ENCODE data around the gene RAB5IF. TPM values are rescaled to one million over a fixed set of nuclear protein-coding genes. Genes with fewer than 3 reads are reported as not detected.

RAB5IF gene
- total and polyA plus RNA-seq, 2 donors (not counting 1 experiment from before 2014, with no cell fraction given), result 41.4 to 69.4 TPM

DNA sequence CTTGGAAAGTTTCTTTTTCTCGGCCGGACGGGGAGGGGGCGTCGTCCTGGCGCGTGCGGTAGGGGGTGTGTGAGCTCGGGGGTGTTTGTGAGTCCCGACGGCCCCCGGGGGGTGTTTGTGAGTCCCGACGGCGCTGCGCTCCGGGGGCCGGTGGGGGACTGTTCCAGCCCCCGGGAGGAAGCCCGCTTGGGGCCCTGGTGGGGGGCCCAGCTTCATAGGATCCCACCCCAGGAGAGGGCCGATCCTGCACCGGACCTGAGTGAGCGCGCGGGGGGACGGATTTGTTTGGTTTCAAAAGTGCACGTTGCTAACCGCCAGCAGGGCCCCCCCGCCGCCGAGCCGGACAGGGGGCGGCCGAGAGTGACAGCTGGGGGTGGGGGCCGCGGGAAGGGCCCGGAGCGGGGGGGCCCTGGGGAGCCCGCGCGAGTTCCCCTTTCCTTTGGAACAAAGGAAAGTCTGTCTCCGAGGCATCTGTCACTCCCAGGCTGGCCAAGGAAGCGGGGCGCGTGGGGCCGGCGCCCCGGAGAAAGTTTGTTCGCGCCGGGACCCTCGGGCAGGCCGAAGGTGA, 31.7 kb upstream of the RAB5IF start:
- Histone ChIP-seq H4K20me1 (ENCODE audit: control insufficient read depth, insufficient read depth, low read length, poor library complexity, severe bottlenecking) (peaks cover 44% of the 10 kb centered on the region), H3K4me2 (replicated peaks; ENCODE audit: low read depth, low read length, poor library complexity, severe bottlenecking) (peak overlapping the region; percentile 98), H3K9ac (ENCODE audit: low read length) (peak overlapping the region; percentile 90), H3K4me1 (ENCODE audit: control insufficient read depth in 2 of 2, insufficient read depth in 2 of 2, low read length in 2 of 2) (peaks cover 23 to 34% of the 10 kb centered on the region in 2 donors), H3K79me2 (ENCODE audit: control insufficient read depth, insufficient read depth, low read length) (peaks cover 53% of the 10 kb centered on the region), H3K4me3 (ENCODE audit: control extremely low read depth in 1 of 5, extremely low read depth in 1 of 5, insufficient read depth in 1 of 5, low read depth in 2 of 5, low read length in 4 of 5) (peak overlapping the region in 4 of 5 experiments; percentile 81 to 95 (median 88)), H2AFZ (ENCODE audit: insufficient read depth, low read depth, low read length, poor library complexity, severe bottlenecking) (no peak overlapping the region), H3K27ac (ENCODE audit: low read length in 2 of 2) (peak overlapping the region; percentile 97 to 100), H3K9me3 (ENCODE audit: control extremely low read depth in 1 of 3, control insufficient read depth in 2 of 3, insufficient read depth in 1 of 3, low read length in 2 of 3) (no peaks in the 10 kb centered on the region), H3K27me3 (replicated peaks in 1 of 4; ENCODE audit: control extremely low read depth in 1 of 4, control insufficient read depth in 3 of 4, insufficient read depth in 4 of 4, low read length in 3 of 4) (no peaks in the 10 kb centered on the region), H3K36me3 (replicated peaks in 1 of 2; ENCODE audit: control extremely low read depth in 1 of 2, control insufficient read depth in 1 of 2, extremely low read depth in 1 of 2, insufficient read depth in 2 of 2, low read length in 1 of 2) (peaks cover 0 to 7% of the 10 kb centered on the region in 2 experiments)
- ChIA-PET CTCF (interaction anchor here (0.5 to 6.1 kb wide), 11 partner anchors 15 to 519 kb away, joined by 3 to 63 read pairs (median 6); partner anchors contain the start of gene RAB5IF), POLR2A (interaction anchor here (0.5 to 6.7 kb wide), 10 partner anchors 9 to 111 kb away, joined by 3 to 81 read pairs (median 4); partner anchors contain the start of gene RAB5IF)
- ATAC-seq (ENCODE audit: low read depth) (peak; percentile 6), DNase-seq (peak; percentile 78)
- Mint-ChIP-seq H3K27ac (peak overlapping the region; percentile 72), H3K9me3 (ENCODE audit: insufficient read depth) (no peaks in the 10 kb centered on the region), H3K4me1 (peaks cover 34% of the 10 kb centered on the region), H3K27me3 (no peaks in the 10 kb centered on the region), H3K4me3 (peak overlapping the region; percentile 92)
- TF ChIP-seq EZH2 (IDR thresholded peaks at IDR 0.05; ENCODE audit: borderline replicate concordance, insufficient read depth, low read depth, low read length, poor library complexity, severe bottlenecking), result no peak
- TF ChIP-seq, protein P1, sequence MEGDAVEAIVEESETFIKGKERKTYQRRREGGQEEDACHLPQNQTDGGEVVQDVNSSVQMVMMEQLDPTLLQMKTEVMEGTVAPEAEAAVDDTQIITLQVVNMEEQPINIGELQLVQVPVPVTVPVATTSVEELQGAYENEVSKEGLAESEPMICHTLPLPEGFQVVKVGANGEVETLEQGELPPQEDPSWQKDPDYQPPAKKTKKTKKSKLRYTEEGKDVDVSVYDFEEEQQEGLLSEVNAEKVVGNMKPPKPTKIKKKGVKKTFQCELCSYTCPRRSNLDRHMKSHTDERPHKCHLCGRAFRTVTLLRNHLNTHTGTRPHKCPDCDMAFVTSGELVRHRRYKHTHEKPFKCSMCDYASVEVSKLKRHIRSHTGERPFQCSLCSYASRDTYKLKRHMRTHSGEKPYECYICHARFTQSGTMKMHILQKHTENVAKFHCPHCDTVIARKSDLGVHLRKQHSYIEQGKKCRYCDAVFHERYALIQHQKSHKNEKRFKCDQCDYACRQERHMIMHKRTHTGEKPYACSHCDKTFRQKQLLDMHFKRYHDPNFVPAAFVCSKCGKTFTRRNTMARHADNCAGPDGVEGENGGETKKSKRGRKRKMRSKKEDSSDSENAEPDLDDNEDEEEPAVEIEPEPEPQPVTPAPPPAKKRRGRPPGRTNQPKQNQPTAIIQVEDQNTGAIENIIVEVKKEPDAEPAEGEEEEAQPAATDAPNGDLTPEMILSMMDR (IDR thresholded peaks at IDR 0.05), result no peak
- intact Hi-C loops (cut with micrococcal nuclease), result loop anchor here (1.0 kb wide), 3 partner anchors 21 to 113 kb away; partner anchors contain the start of gene RAB5IF
- WGBS (ENCODE audit: insufficient coverage), result under 1% methylated on average over 44 of the region's 53 CpGs
